Measurements from ENCODE around the gene CYP19A1.

GRCh38 chr15:51198701-51199232 lies 139.6 kb downstream of the CYP19A1 start:
- TF ChIP-seq POLR2AphosphoS5 (IDR thresholded peaks at IDR 0.05; ENCODE audit: low read depth, low read length) (no peak), SIN3A (IDR thresholded peaks at IDR 0.05; ENCODE audit: borderline replicate concordance, insufficient read depth, low read length) (no peak)
- TF ChIP-seq, protein P1, sequence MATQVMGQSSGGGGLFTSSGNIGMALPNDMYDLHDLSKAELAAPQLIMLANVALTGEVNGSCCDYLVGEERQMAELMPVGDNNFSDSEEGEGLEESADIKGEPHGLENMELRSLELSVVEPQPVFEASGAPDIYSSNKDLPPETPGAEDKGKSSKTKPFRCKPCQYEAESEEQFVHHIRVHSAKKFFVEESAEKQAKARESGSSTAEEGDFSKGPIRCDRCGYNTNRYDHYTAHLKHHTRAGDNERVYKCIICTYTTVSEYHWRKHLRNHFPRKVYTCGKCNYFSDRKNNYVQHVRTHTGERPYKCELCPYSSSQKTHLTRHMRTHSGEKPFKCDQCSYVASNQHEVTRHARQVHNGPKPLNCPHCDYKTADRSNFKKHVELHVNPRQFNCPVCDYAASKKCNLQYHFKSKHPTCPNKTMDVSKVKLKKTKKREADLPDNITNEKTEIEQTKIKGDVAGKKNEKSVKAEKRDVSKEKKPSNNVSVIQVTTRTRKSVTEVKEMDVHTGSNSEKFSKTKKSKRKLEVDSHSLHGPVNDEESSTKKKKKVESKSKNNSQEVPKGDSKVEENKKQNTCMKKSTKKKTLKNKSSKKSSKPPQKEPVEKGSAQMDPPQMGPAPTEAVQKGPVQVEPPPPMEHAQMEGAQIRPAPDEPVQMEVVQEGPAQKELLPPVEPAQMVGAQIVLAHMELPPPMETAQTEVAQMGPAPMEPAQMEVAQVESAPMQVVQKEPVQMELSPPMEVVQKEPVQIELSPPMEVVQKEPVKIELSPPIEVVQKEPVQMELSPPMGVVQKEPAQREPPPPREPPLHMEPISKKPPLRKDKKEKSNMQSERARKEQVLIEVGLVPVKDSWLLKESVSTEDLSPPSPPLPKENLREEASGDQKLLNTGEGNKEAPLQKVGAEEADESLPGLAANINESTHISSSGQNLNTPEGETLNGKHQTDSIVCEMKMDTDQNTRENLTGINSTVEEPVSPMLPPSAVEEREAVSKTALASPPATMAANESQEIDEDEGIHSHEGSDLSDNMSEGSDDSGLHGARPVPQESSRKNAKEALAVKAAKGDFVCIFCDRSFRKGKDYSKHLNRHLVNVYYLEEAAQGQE (IDR thresholded peaks at IDR 0.05; ENCODE audit: insufficient read depth in 1 of 2, low read depth in 2 of 2, low read length in 2 of 2) = no peak

All from PFSK-1 (cell line).